SK-N-SH treated with all-trans-retinoic acid at 6 μM for 48 hours (cell line): ENCODE measurements around the gene TNPO3.

ENCODE experiments used
- ARNTL ChIP-seq: fragments of 450-650 bp; formaldehyde crosslinking; IDR thresholded peaks from 2 replicates; pipeline ENCODE4 v1.5.0; 2020; ENCODE audit warnings: low read depth, mild to moderate bottlenecking, moderate library complexity, borderline replicate concordance
- CSDC2 ChIP-seq: fragments of 250-450 bp; sonication (Bioruptor Pico); IDR thresholded peaks from 2 replicates; pipeline ENCODE4 v1.5.0; 2020; ENCODE audit warnings: mild to moderate bottlenecking, moderate library complexity
- PATZ1 ChIP-seq: fragments of 250-450 bp; sonication (Bioruptor Pico); IDR thresholded peaks from 2 replicates; pipeline ENCODE4 v1.8.0; 2020; ENCODE audit warnings: mild to moderate bottlenecking, moderate library complexity, borderline replicate concordance
- POU6F1 ChIP-seq: fragments of 250-450 bp; sonication (Bioruptor Pico); IDR thresholded peaks from 2 replicates; pipeline ENCODE4 v1.8.0; 2021; ENCODE audit warnings: low read depth, mild to moderate bottlenecking, moderate library complexity, borderline replicate concordance
- RARB ChIP-seq: fragments of 250-450 bp; sonication (Bioruptor Pico); IDR thresholded peaks from 2 replicates; pipeline ENCODE4 v1.8.0; 2021; ENCODE audit warnings: mild to moderate bottlenecking, moderate library complexity
- SNAI2 ChIP-seq: fragments of 250-450 bp; sonication (Bioruptor Pico); IDR thresholded peaks from 2 replicates; pipeline ENCODE4 v1.5.0; 2020; ENCODE audit warnings: mild to moderate bottlenecking, moderate library complexity
- ZC3H10 ChIP-seq: fragments of 250-450 bp; sonication (Bioruptor Pico); IDR thresholded peaks from 2 replicates; pipeline ENCODE4 v1.5.1; 2021; ENCODE audit warnings: mild to moderate bottlenecking, moderate library complexity
- ZNF70 ChIP-seq: fragments of 450-650 bp; formaldehyde crosslinking; IDR thresholded peaks from 2 replicates; pipeline ENCODE4 v1.5.0; 2020; ENCODE audit warnings: mild to moderate bottlenecking, moderate library complexity
- ZNF8 ChIP-seq: fragments of 450-650 bp; formaldehyde crosslinking; IDR thresholded peaks from 2 replicates; pipeline ENCODE4 v1.5.0; 2020; ENCODE audit warnings: mild to moderate bottlenecking, moderate library complexity

- TF ChIP-seq CSDC2 (CRISPR knock-in tag) (no peak), ZNF70 (CRISPR knock-in tag) (no peak), SNAI2 (CRISPR knock-in tag) (no peak), ARNTL (CRISPR knock-in tag) (no peak), ZNF8 (CRISPR knock-in tag) (no peak), RARB (CRISPR knock-in tag) (no peak), ZC3H10 (CRISPR knock-in tag) (no peak), PATZ1 (CRISPR knock-in tag) (no peak), POU6F1 (CRISPR knock-in tag) (no peak)
These were observed 138.3 kb downstream of the TNPO3 start for GRCh38 chr7:128916643-128916915.
